HG03469 (cell line): ENCODE data around the gene MAPT.

Experiments used
- ATAC-seq: cut with Tn5 transposase; IDR thresholded peaks from one replicate; pipeline ENCODE4 v1.9.1; 2021; ENCODE audit warnings: mild to moderate bottlenecking, moderate library complexity, moderate number of reproducible peaks; ENCODE audit not compliant: unreplicated experiment

Gene MAPT

GRCh38 chr17:45969726-45970125 is 75.4 kb downstream of the MAPT start:
- no peak for ATAC-seq

GRCh38 chr17:45970659-45971058 is 76.3 kb downstream of the MAPT start:
- ATAC-seq = no peak

GRCh38 chr17:45971698-45972141 is 77.4 kb downstream of the MAPT start:
- no peak for ATAC-seq

GRCh38 chr17:45972531-45972930 is 78.2 kb downstream of the MAPT start:
- no peak for ATAC-seq

- no peak for ATAC-seq
These were observed 78.9 kb downstream of the MAPT start for GRCh38 chr17:45973099-45973780.

GRCh38 chr17:45973946-45974859 is 79.8 kb downstream of the MAPT start:
- no peak for ATAC-seq

GRCh38 chr17:45974916-45975630 is 80.7 kb downstream of the MAPT start:
- no peak for ATAC-seq

GRCh38 chr17:45975640-45976295 is 81.4 kb downstream of the MAPT start:
- no peak for ATAC-seq

- no peak for ATAC-seq
These were observed 82.0 kb downstream of the MAPT start for GRCh38 chr17:45976391-45976754.

GRCh38 chr17:45976755-45977505 is 82.6 kb downstream of the MAPT start:
- ATAC-seq = no peak

GRCh38 chr17:45977506-45977824 is 83.1 kb downstream of the MAPT start:
- ATAC-seq = no peak

- no peak for ATAC-seq
These were observed 83.7 kb downstream of the MAPT start for GRCh38 chr17:45977976-45978626.

- ATAC-seq = no peak
These were observed 84.8 kb downstream of the MAPT start for GRCh38 chr17:45979137-45979536.

GRCh38 chr17:45980855-45981254 is 86.5 kb downstream of the MAPT start:
- ATAC-seq = no peak

GRCh38 chr17:45981306-45981705 is 87.0 kb downstream of the MAPT start:
- ATAC-seq = no peak

- ATAC-seq = no peak
These were observed 88.6 kb downstream of the MAPT start for GRCh38 chr17:45982791-45983613.

GRCh38 chr17:45983614-45984310 is 89.4 kb downstream of the MAPT start:
- no peak for ATAC-seq

- no peak for ATAC-seq
These were observed 90.0 kb downstream of the MAPT start for GRCh38 chr17:45984368-45984767.
